ENCODE results near the gene KAT2B.

Gene KAT2B

DNA sequence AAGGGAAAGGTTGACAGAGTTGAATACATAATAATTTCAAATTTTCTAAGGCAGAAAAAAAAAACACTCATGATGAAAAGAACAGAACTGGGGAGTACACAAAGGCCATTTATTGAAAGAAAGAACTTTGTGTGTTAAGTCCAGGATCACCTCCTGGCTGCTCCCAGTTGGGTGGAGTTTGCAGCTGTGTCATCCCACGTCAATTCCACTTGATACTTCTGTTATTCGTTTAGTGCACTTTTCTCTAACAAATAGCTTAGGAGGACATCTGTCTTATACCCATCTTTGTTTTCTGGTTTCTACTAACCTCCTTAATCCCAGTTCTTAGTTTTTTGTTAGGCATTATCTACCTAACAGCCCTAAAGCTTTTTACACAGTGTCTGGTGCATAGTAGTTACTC, 101.1 kb downstream of the KAT2B start:
- H3K4me3 ChIP-seq (ENCODE audit: low read depth, low read length): no peak overlapping the region

GRCh38 chr3:20141851-20142250, 101.6 kb downstream of the KAT2B start:
- H3K4me3 ChIP-seq (ENCODE audit: low read depth, low read length): no peak overlapping the region

GRCh38 chr3:20142517-20142916, 102.3 kb downstream of the KAT2B start:
- no peak overlapping the region for H3K4me3 ChIP-seq (ENCODE audit: low read depth, low read length)

DNA sequence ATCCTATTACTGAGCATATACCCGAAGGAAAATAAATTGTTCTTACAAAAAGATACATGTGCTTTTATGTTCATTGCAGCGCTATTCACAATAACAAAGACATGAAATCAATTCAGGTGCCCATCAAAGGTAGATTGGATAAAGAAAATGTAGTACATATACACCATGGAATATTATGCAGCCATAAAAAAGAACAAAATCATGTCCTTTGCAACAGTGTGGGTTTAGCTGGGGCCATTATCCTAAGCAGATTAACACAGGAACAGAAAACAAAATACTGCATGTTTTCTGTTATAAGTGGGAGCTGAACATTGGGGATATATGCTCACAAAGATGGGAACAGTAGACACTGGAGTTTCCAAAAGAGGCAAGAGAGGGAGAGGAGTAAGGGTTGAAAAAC, 103.3 kb downstream of the KAT2B start:
- no peak overlapping the region for H3K4me3 ChIP-seq (ENCODE audit: low read depth, low read length)

DNA sequence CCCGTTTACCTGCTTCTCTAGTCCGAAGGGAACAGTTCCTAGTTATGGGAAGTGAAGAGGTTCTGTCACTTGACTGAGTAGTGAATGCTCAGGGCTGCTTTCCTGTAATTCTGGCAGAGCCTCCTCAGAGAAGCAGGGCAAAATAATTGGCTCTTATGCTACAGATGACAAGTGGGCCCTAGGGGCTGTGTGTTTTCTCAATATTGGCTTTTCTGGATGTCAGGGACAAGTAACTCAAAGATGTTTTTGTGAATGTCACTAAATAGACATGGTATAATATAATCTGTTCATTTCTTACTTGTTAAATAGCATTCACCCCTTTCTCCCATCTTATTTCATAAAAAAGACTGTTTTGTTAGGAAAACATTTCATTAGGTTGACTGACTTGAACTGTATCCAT, 105.6 kb downstream of the KAT2B start:
- no peak overlapping the region for H3K4me3 ChIP-seq (ENCODE audit: low read depth, low read length)

DNA sequence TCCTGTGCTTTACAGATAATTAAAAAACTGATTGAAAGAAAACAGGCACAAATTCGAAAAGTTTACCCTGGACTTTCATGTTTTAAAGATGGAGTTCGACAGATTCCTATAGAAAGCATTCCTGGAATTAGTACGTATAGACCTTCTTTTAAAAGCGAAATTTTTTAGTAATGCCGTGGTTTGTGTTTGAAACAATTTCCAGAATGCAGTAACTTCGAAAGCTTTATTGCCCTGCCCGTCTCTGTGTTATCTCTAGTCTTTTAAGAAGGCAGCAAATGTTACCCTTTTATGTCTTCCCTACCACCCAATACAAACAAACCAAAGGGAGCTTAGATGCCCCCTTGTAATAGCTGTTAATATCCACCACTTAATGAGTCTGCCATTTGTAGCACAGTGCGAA, 106.1 kb downstream of the KAT2B start:
- H3K4me3 ChIP-seq (ENCODE audit: low read depth, low read length): no peak overlapping the region

DNA sequence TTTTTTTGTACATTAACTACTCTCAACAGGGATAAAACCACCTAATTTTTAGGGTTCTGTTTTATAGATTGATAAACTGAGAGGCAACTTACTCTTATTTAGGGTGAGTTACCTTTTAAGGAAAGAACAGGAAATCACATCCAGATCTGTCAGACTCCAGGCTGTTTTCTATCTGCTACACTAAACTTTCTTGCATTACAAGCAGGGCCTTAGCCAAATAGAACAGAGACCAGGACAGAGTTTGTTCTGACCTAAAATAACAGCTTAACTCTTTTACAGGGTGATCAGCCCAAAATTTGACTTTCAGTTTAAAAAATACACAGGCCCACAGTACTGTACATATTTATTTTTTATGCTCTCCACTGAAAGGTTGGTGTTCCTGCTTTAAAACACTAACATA, 107.1 kb downstream of the KAT2B start:
- H3K4me3 ChIP-seq (ENCODE audit: low read depth, low read length): no peak overlapping the region

DNA sequence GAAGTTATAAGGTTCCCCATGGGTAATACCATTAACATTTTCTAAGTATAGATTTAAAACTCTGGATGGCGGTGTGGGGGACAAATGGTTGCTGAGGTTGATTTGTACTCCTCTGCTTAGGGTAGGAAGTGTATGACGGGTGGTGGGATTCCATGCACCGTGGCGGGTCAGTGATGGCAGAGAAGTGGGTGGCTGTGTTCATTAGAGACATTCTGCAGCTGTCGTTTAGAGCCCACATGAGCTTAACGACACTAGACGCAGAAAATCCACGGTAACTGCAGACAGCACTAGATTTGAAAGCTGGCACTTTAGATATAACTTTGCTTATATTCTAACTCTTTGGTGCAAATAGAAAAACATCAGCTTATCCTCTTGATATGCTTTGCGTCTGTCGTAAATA, 108.2 kb downstream of the KAT2B start:
- H3K4me3 ChIP-seq (ENCODE audit: low read depth, low read length): no peak overlapping the region

DNA sequence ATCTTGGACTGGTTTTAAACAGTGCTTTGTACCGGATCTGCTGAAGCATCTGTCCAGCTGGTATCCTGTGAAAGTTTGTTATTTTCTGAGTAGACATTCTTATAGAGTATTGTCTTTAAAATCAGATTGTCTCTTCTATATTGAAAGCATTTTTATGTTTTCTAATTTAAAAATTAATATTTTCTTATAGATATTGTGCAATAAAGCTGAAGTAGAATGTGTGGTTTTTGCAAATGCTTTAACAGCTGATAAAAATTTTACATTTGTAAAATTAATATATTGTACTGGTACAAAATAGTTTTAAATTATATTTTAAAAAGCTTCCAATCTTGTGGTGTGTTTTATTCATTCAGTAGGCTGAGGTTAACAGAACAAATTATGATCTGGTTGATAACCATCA, 113.8 kb downstream of the KAT2B start:
- H3K4me3 ChIP-seq (ENCODE audit: low read depth, low read length): no peak overlapping the region

- H3K4me3 ChIP-seq (ENCODE audit: low read depth, low read length): no peak overlapping the region
These were observed 114.7 kb downstream of the KAT2B start for GRCh38 chr3:20154928-20155327.

DNA sequence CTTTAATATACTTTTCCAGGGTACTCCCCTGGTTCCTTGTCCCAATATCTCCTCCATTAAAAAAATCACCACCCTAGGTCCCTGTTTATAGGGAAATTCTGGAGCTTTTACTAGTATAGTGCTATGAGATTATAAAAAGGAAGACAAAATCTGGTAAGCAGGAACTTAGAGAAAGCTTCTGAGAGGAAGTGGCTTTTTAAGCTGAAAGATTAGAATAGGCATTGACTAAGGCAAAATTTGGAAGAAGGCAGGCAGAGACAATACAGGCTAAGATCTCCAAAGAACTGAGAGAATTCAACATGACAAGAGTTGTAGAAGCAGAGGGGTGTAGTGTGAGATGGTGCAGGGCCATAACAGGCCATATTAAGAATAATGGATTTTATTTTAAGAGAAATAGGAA, 120.0 kb downstream of the KAT2B start:
- no peak overlapping the region for H3K4me3 ChIP-seq (ENCODE audit: low read depth, low read length)

GRCh38 chr3:20161714-20162113, 121.5 kb downstream of the KAT2B start:
- H3K4me3 ChIP-seq (ENCODE audit: low read depth, low read length): no peak overlapping the region

- H3K4me3 ChIP-seq (ENCODE audit: low read depth, low read length): no peak overlapping the region
These were observed 133.7 kb downstream of the KAT2B start for GRCh38 chr3:20173844-20174410.

- no peak overlapping the region for H3K4me3 ChIP-seq (ENCODE audit: low read depth, low read length)
These were observed 141.0 kb downstream of the KAT2B start for GRCh38 chr3:20181276-20181675.

GRCh38 chr3:20182206-20182605, 142.0 kb downstream of the KAT2B start:
- no peak overlapping the region for H3K4me3 ChIP-seq (ENCODE audit: low read depth, low read length)

DNA sequence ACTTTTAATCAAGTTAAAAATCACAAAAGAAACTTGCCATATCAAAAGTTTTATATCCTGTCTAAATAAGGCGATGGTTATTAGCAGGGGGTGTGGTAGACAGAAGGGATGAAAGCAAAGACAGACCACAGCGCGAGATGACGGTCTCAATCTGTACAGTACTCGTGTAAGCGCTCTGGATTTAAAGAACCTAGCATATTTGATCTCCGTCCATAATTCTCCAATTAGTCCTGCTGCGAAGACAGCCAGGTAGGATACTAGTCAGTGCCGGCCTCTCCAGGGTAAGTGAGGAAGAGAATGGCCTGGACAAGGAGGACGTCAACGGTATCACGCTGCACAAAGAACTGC, 145.1 kb downstream of the KAT2B start:
- peak overlapping the region; percentile 91 for H3K4me3 ChIP-seq (ENCODE audit: low read depth, low read length)

DNA sequence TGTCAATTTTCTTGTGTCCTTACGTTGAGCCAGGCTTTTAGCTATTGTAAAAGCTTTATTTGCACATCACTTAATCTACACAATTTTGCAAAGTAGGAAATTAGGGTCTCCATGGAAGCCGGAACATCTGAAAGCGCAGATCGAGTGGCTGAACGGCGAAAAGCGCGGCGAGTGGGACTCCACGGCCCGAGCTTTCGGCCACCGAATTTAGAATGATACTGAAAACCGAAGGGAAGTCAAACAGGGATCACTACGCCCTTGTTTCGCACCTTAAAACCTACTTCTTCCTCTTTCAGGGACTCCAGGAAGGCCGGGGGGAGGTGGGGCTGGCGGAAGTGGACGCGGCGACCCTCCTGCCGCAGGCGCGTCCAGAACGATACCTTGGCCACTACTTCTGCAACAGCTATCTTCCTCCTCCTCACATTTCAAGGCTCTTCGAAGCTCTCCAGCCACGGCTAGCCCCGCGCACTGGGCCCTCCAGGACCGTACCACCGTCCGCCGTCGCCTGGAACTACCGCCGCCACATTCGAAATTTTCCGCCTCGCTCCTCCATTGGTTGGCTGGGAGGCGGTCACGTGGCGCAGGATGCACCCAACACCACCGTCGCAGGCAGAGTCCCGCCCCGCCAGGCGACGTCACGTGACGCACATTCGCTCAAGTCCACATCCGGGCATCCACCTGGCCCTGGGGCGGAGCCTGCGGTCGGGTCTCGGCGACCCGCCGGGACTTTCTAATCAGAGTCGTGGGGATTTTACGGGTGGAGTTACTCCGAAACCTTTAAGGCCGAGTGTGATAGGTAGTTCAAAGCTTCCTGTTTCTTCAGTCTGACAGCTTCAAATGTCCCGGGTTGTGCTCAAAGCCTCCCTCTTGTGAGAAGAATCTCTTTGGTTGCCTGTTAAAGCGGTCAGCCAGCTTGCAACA, 145.7 kb downstream of the KAT2B start, which contains the start of gene SGO1:
SGO1 (minus strand) TSS at position 528 of the 921 bp plus-strand sequence. CDS start 2,179 bp downstream, outside the sequence.
- H3K4me3 ChIP-seq (ENCODE audit: low read depth, low read length): peak within 1 kb of the TSS; percentile 91

GRCh38 chr3:20186600-20187004, 146.4 kb downstream of the KAT2B start:
- H3K4me3 ChIP-seq (ENCODE audit: low read depth, low read length): peak overlapping the region; percentile 91

DNA sequence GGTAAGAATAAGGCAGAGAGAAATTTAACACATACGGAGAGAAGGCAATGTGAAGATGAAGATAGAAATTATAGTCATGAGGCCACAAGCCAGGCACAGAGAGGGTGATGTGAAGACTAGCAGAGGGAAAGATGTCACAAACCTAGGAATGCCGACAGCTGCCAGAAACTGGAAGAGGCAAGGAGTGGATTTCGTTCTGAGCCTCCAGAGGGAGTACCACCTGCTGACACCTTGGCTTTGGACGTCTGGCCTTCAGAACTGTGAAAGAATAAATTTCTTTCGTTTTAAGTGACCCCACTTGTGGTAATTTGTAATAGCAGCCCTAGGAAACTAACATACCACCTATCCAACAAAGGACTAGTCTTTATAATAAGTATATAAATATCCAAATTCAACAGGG, 150.7 kb downstream of the KAT2B start:
- no peak overlapping the region for H3K4me3 ChIP-seq (ENCODE audit: low read depth, low read length)

GRCh38 chr3:20194793-20195460, 154.7 kb downstream of the KAT2B start:
- H3K4me3 ChIP-seq (ENCODE audit: low read depth, low read length): no peak overlapping the region

GRCh38 chr3:20197775-20198174, 157.5 kb downstream of the KAT2B start:
- H3K4me3 ChIP-seq (ENCODE audit: low read depth, low read length): no peak overlapping the region

DNA sequence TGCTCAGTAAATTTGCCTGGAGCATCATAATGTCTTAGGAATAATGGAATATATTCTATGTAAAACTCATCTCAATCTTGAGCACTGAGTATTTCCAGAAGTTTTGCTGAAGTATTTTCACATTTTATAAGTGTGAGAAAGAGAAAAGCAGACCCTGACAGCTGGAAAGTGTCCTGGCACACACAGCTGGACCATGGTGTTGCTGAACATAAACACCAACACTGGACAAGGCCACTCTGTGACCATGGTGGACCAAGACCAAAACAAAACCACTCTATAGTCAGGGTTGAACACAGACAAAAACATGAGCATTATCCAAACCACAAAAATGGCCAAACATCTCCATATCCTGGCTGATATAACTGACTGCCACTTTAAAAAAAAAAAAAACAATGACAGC, 160.9 kb downstream of the KAT2B start:
- H3K4me3 ChIP-seq (ENCODE audit: low read depth, low read length): no peak overlapping the region

All from iPS-11a (cell line).